DOHH2 (cell line): ENCODE results near the gene CEP57L1.

Source experiments
- H3F3A ChIP-seq: fragments of 200-600 bp; sonication (generic), shearing (Covaris generic); 2 replicates; pipeline ENCODE4 v1.6.0; 2016; ENCODE audit warnings: antibody characterized with exemption, mild to moderate bottlenecking; ENCODE audit not compliant: control insufficient read depth, insufficient read depth
- H3K27ac ChIP-seq: fragments of 200-600 bp; sonication (generic); 2 replicates; pipeline ENCODE4 v1.5.1; 2014; ENCODE audit warnings: low read depth, mild to moderate bottlenecking, low read length, moderate library complexity
- H3K27me3 ChIP-seq: fragments of 200-600 bp; sonication (generic); 2 replicates; pipeline ENCODE4 v1.6.1; 2014; ENCODE audit warnings: mild to moderate bottlenecking, low read length, mixed read lengths; ENCODE audit not compliant: control insufficient read depth
- H3K36me3 ChIP-seq: fragments of 200-600 bp; sonication (generic); 2 replicates; pipeline ENCODE4 v1.6.1; 2014; ENCODE audit warnings: mild to moderate bottlenecking, low read length, moderate library complexity, mixed read lengths; ENCODE audit not compliant: control insufficient read depth
- H3K4me1 ChIP-seq: fragments of 200-600 bp; sonication (generic); 2 replicates; pipeline ENCODE4 v1.6.1; 2014; ENCODE audit warnings: mild to moderate bottlenecking, low read length, mixed read lengths; ENCODE audit not compliant: control insufficient read depth
- H3K4me2 ChIP-seq: fragments of 200-600 bp; sonication (generic); 2 replicates; pipeline ENCODE4 v1.6.0; 2014; ENCODE audit warnings: mild to moderate bottlenecking, low read length, moderate library complexity
- H3K4me3 ChIP-seq: fragments of 200-600 bp; sonication (generic); 2 replicates; pipeline ENCODE4 v1.5.1; 2014; ENCODE audit warnings: mild to moderate bottlenecking, low read length, mixed read lengths
- H3K79me2 ChIP-seq: fragments of 200-600 bp; sonication (generic); 2 replicates; pipeline ENCODE4 v1.6.1; 2014; ENCODE audit warnings: mild to moderate bottlenecking, low read length, mixed read lengths; ENCODE audit not compliant: control insufficient read depth
- H3K9me2 ChIP-seq: fragments of 200-600 bp; sonication (generic); replicated peaks from 2 replicates; pipeline ENCODE4 v1.6.1; 2014; ENCODE audit warnings: mild to moderate bottlenecking, low read length, mixed read lengths; ENCODE audit not compliant: control insufficient read depth
- H3K9me3 ChIP-seq: fragments of 200-600 bp; sonication (generic); 2 replicates; pipeline ENCODE4 v1.6.1; 2014; ENCODE audit warnings: antibody characterized with exemption, low read length, mixed read lengths; ENCODE audit not compliant: control insufficient read depth, insufficient read depth
- H4K20me1 ChIP-seq: fragments of 200-600 bp; sonication (generic); 2 replicates; pipeline ENCODE4 v1.6.0; 2014; ENCODE audit warnings: low read depth, mild to moderate bottlenecking, antibody characterized with exemption, low read length, moderate library complexity; ENCODE audit not compliant: control insufficient read depth, insufficient read depth
- EZH2phosphoT487 ChIP-seq: fragments of 200-600 bp; sonication (generic); IDR thresholded peaks from 2 replicates; pipeline ENCODE4 v1.6.1; 2017; ENCODE audit warnings: borderline replicate concordance, mild to moderate bottlenecking, antibody characterized with exemption, low read length, moderate library complexity, mixed read lengths
- TF ChIP-seq, protein P1 (sequence below): fragments of 200-600 bp; sonication (generic); IDR thresholded peaks from one replicate; pipeline ENCODE4 v1.5.1; 2014; ENCODE audit warnings: antibody characterized with exemption, mild to moderate bottlenecking, low read depth, low read length; ENCODE audit not compliant: poor library complexity, severe bottlenecking

The CEP57L1 gene

DNA sequence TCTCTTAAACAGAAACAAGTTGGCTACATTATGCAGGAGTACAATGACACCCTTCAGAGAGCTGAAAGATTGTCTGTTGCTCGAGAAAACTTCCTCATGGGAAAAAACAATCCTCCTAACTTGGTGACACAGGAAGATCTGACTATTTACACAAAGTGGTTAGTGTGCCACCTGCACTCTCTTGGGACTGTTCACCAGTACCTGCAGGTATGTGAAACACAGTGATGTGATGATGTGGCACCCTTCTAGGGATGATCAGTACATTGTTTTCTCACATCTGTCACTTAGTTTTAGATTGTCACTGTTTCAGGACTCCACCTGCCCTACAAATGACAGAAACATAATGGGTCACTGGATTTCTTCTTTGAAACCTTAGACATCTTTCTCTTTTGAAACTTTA, 101.8 kb downstream of the CEP57L1 start:
- no peaks in the 10 kb centered on the region for H3K27me3 ChIP-seq
- H4K20me1 ChIP-seq: no peaks in the 10 kb centered on the region
- H3K4me1 ChIP-seq: no peaks in the 10 kb centered on the region
- H3K9me2 ChIP-seq: no peaks in the 10 kb centered on the region
- no peak overlapping the region for H3K27ac ChIP-seq
- H3K9me3 ChIP-seq: no peaks in the 10 kb centered on the region; the same call in 1 of the 2 replicates
- no peak overlapping the region for H3K4me3 ChIP-seq
- no peaks in the 10 kb centered on the region for H3K36me3 ChIP-seq
- TF ChIP-seq, protein P1, sequence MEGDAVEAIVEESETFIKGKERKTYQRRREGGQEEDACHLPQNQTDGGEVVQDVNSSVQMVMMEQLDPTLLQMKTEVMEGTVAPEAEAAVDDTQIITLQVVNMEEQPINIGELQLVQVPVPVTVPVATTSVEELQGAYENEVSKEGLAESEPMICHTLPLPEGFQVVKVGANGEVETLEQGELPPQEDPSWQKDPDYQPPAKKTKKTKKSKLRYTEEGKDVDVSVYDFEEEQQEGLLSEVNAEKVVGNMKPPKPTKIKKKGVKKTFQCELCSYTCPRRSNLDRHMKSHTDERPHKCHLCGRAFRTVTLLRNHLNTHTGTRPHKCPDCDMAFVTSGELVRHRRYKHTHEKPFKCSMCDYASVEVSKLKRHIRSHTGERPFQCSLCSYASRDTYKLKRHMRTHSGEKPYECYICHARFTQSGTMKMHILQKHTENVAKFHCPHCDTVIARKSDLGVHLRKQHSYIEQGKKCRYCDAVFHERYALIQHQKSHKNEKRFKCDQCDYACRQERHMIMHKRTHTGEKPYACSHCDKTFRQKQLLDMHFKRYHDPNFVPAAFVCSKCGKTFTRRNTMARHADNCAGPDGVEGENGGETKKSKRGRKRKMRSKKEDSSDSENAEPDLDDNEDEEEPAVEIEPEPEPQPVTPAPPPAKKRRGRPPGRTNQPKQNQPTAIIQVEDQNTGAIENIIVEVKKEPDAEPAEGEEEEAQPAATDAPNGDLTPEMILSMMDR: no peak
- TF ChIP-seq EZH2phosphoT487: no peak
- no peaks in the 10 kb centered on the region for H3F3A ChIP-seq
- no peaks in the 10 kb centered on the region for H3K79me2 ChIP-seq
- H3K4me2 ChIP-seq: no peak overlapping the region

DNA sequence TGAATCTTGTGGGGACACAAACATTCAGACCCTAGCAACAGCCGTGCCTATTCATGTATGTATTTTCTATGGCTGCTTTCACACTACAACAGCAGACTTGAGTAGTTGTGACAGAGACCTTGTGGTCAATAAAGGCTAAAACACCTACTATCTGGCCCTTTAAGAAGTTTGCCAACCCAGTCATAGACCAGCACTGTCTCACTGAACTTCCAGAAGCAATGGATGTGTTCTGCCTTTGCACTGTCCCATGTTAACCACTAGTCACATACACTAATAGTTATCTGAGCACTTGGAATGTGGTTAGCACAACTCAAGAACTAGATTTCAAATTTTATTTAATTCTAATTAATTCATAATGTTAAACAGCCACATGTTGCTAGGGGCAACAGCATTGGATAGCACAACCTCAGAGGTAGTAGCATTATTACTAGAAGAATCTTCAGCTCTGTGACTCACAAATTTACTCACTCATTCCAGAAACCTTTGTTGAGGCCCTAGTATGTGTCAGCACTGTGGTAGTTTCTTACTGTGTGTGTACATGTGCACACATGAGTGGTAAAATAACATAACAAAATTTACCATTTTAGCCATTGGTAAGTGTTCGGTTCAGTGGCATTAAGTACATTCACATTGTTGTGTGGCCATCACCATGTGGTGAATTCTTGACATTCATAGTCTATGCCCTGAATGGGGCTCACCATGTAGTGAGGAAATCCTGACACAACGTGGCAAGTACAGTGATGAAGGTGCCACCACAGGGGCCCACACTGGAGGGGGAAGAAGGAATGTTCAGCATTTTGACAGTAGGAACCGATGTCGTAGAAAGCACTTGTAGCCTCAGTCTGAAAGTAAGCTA, 107.3 kb downstream of the CEP57L1 start:
- Histone ChIP-seq H3K27me3 (no peaks in the 10 kb centered on the region), H3K36me3 (no peaks in the 10 kb centered on the region), H3F3A (no peaks in the 10 kb centered on the region), H3K9me3 (no peaks in the 10 kb centered on the region), H3K4me1 (no peaks in the 10 kb centered on the region), H4K20me1 (no peaks in the 10 kb centered on the region), H3K4me2 (no peak overlapping the region), H3K4me3 (no peak overlapping the region), H3K79me2 (no peaks in the 10 kb centered on the region), H3K27ac (no peak overlapping the region), H3K9me2 (no peaks in the 10 kb centered on the region)
- no peak for TF ChIP-seq EZH2phosphoT487
- TF ChIP-seq, protein P1: no peak

DNA sequence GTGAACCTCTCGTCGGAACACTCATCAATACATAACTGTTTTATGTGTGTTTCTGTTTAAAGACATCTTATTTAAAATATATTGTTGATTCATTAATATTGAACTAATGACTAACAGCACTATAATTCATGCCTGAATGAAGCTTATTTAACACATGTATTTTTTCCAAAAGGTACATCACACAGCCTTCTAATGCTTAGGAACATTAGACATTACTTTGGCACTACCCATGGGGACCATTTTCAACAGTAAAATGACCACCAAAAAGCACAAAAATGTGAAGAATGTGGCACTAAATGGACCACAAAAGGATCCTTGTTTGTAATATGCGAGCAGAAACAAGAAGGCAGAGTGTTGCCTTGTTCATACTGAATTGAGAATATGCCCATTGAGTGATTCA, 109.2 kb downstream of the CEP57L1 start:
- no peaks in the 10 kb centered on the region for H3K4me1 ChIP-seq
- no peaks in the 10 kb centered on the region for H3K27me3 ChIP-seq
- H3K27ac ChIP-seq: no peak overlapping the region
- H4K20me1 ChIP-seq: no peaks in the 10 kb centered on the region
- H3K9me3 ChIP-seq: no peaks in the 10 kb centered on the region
- no peaks in the 10 kb centered on the region for H3K9me2 ChIP-seq
- no peaks in the 10 kb centered on the region for H3F3A ChIP-seq
- H3K4me3 ChIP-seq: no peak overlapping the region
- no peaks in the 10 kb centered on the region for H3K36me3 ChIP-seq
- H3K4me2 ChIP-seq: no peak overlapping the region
- TF ChIP-seq EZH2phosphoT487: no peak
- TF ChIP-seq, protein P1: no peak
- H3K79me2 ChIP-seq: no peaks in the 10 kb centered on the region
